ENCODE data around the gene TMEM245.

The TMEM245 gene

GRCh38 chr9:109101810-109102209 lies 17.9 kb downstream of the TMEM245 start:
- DNase-seq (ENCODE audit: low read depth in 2 of 2) = no peak

- no peak for DNase-seq (ENCODE audit: low read depth in 2 of 2)
Measured at GRCh38 chr9:109101202-109101595, 18.5 kb downstream of the TMEM245 start.

DNA sequence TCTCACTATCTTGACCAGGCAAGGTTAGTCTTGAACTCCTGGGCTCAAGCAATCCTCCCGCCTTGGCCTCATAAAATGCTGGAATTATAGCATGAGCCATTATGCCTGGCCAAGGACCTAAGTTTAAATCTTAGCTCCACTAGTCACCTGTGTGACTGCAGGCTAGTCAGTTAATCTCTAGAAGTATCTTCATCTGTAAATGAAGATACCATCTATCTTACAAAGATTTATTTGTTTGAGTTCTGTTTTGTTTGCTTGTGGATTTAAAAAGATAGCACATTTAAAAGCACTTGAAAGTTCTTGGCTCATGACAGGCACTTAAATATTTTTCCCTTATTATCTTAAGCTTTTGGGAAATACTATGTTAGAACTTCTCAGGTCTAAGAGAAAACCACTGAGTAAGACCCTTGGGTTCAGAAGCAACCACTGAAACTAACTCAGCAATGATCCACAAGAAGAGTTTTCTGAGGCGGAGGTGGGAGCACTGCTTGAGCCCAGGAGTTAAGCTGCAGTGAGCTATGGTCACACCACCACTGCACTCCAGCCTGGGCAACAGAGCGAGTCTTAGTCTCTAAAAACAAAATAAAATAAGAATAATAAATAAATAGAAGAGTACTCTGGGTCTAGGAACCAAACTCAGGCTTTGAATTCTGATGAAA lies 19.1 kb downstream of the TMEM245 start:
- DNase-seq (ENCODE audit: low read depth in 2 of 2) = no peak

- DNase-seq (ENCODE audit: low read depth in 2 of 2) = no peak
Measured at GRCh38 chr9:109098960-109099308, 20.8 kb downstream of the TMEM245 start.

- DNase-seq (ENCODE audit: low read depth in 2 of 2) = no peak
Measured at GRCh38 chr9:109098171-109098959, 21.4 kb downstream of the TMEM245 start.

- DNase-seq (ENCODE audit: low read depth in 2 of 2) = no peak
Measured at GRCh38 chr9:109097146-109097545, 22.6 kb downstream of the TMEM245 start.

DNA sequence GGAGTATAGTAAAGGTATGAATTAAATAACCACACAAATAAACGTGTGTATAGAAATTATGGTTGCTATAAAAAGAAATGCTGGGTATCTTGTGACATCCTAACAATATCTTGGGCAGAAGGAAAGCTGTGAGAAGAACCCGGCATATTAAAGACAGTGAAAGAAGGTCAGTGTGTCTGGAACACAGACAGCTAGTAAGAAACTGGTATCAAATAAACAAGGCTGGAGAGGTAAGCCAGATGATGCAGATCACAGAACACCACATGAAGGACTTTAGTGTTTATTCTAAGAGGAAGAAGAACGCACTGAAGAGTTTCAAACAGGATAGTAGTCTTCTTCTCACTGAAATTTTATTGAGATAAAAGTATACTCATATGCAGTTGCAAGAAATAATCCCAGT lies 24.4 kb downstream of the TMEM245 start:
- no peak for DNase-seq (ENCODE audit: low read depth in 2 of 2)

- DNase-seq (ENCODE audit: low read depth in 2 of 2) = no peak
Measured at GRCh38 chr9:109094268-109094667, 25.5 kb downstream of the TMEM245 start.

DNA sequence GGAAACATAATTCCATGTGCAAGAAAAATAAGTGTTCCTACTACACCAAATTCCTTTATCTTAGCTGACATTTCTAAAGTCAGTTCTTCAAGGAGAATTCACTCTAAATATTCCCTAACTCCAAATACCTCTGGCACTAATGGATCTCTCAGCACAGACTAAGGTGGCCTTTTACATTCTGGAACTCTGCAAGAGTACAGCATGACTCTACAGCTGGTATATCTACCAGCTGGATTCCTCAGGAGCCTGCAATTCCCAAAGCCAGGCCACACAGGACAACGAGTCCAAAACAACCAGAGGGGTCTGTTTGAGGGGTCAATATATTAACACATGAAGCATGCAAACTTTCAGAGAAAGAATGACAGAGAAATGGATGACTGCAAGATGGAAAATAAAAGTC lies 27.2 kb downstream of the TMEM245 start:
- DNase-seq (ENCODE audit: low read depth in 2 of 2) = no peak

- DNase-seq (ENCODE audit: low read depth in 2 of 2) = no peak
Measured at GRCh38 chr9:109092051-109092580, 27.6 kb downstream of the TMEM245 start.

DNA sequence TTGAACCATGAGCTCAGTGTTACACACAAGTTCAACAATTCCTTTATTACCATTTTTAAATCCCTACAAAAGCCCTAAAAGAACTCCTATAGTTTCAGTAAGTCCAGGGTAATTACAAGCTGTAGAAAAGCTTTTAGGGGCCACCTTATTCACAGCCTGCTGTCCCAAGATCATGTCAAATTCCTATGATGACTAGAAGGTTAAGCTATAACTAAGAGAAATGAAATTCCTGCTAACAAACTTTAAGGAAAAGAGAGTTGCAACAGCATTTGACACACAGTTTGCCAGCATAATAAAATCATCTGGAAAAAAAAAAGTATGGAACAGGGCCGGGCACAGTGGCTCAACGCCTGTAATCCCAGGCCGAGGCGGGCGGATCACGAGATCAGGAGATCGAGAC lies 31.5 kb downstream of the TMEM245 start:
- DNase-seq (ENCODE audit: low read depth in 2 of 2) = no peak

GRCh38 chr9:109087795-109088194 lies 32.0 kb downstream of the TMEM245 start:
- DNase-seq (ENCODE audit: low read depth in 2 of 2) = no peak

DNA sequence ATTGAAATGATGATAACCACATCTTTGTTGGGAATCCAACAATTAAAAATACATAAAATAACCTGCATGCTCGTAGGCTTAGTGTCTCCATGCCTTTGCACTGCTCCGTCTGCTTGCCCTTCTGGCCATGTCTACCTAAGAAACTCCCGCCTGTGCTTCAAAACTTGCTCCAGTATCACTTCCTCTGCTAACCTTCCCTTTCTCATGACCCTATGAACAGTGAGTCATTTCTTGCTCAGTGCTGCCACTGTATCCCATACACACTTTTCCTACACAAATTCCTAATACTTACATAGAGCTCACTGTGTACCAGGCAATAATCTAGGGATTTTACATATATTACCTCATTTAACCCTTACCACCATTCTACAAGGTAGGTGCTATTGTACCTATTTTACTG lies 33.5 kb downstream of the TMEM245 start:
- no peak for DNase-seq (ENCODE audit: low read depth in 2 of 2)

GRCh38 chr9:109085510-109085909 lies 34.2 kb downstream of the TMEM245 start:
- DNase-seq (ENCODE audit: low read depth in 2 of 2) = no peak

DNA sequence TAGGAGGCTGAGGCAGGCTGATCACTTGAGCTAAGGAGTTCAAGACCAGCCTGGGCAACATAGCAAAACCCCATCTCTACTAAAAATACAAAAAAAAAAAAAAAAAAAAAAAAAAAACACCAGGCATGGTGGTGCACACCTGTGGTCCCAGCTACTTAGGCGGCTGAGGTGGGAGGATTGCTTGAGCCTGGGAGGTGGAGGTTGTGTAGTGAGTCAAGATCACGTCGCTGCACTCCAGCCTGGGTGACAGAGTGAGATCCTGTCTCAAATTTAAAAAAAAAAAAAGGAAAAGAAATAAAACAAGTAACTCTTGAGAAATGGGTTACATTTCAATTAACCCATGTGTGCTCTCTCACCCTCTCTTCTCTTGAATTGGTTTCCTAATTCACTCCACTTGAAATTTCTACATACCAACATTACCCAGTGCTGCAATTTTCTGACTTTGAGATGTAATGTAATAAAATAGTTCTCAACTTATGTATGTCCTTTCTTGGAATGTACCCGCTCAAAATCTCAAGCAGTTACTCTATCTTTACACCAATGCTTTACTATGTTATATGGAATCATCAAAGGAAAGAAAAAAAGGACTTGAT lies 35.8 kb downstream of the TMEM245 start:
- no peak for DNase-seq (ENCODE audit: low read depth in 2 of 2)

DNA sequence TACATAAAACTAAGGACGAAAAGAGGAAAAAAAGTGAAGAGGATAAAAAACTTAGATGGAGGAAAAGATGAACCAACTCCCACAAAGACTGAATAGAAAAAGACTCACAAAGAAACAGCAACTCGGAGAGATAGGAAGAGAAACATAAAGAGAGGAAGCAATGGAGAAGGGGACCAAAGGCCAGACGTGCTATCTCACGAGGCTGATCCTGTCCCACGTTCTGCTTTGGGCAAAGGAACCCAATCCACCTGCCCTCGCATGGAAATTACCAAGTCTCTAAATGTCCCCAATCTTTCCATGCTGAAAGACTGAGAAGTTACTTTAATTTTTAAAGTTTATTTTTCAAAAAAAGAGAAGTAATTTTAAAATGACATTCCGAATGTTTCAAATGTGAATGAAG lies 36.6 kb downstream of the TMEM245 start:
- no peak for DNase-seq (ENCODE audit: low read depth in 2 of 2)

- no peak for DNase-seq (ENCODE audit: low read depth in 2 of 2)
Measured at GRCh38 chr9:109082091-109082620, 37.6 kb downstream of the TMEM245 start.

GRCh38 chr9:109074236-109074889 lies 45.4 kb downstream of the TMEM245 start:
- DNase-seq (ENCODE audit: low read depth in 2 of 2) = no peak

- no peak for DNase-seq (ENCODE audit: low read depth in 2 of 2)
Measured at GRCh38 chr9:109072821-109073435, 46.8 kb downstream of the TMEM245 start.

- no peak for DNase-seq (ENCODE audit: low read depth in 2 of 2)
Measured at GRCh38 chr9:109072133-109072692, 47.5 kb downstream of the TMEM245 start.

- DNase-seq (ENCODE audit: low read depth in 2 of 2) = no peak
Measured at GRCh38 chr9:109068764-109069163, 51.0 kb downstream of the TMEM245 start.

All from stimulated activated CD8-positive, alpha-beta memory T cell treated with anti-CD3 and anti-CD28 coated beads, Interleukin-7, amount 100 ng/mL, for 4 hours (primary cell).